Pancreas (tissue), 10 donors: ENCODE data around the gene AKAP13. TPM values are rescaled to one million over a fixed set of nuclear protein-coding genes. Genes with fewer than 3 reads are reported as not detected.

Experiments
- ATAC-seq, 4 donors: fragments of 200-7000 bp; cut with Tn5 transposase; one replicate each; pipeline versions ENCODE4 v1.8.0 to v1.9.1; 2020; ENCODE audit warnings: mild to moderate bottlenecking in 4 of 4, moderate library complexity in 4 of 4
- DNase-seq, 6 donors: peaks; one replicate each; pipeline ENCODE4 v3.0.0-alpha.2; 2020
- FAIRE-seq: peaks from 2 replicates; lab custom pipeline; 2012; peaks lifted over from hg19 to GRCh38; lab: Jason Lieb, UNC
- H3K27ac ChIP-seq, 4 donors: fragments of 200-600 bp; sonication (generic); 1 replicate in 3 of 4; 2 replicates in 1 of 4; pipeline versions ENCODE4 v1.5.0 to v1.8.0; 2020
- H3K27me3 ChIP-seq, 4 donors: fragments of 200-600 bp; one replicate each; pipeline ENCODE4 v1.8.0; 2021
- H3K36me3 ChIP-seq, 3 donors: fragments of 200-600 bp; sonication (generic) in 1 of 3; one replicate each; pipeline versions ENCODE4 v1.5.0 to v1.8.0; 2020 to 2021
- H3K4me1 ChIP-seq, 3 donors: fragments of 200-600 bp; one replicate each; pipeline ENCODE4 v1.8.0; 2021
- H3K4me3 ChIP-seq, 4 donors: fragments of 200-600 bp; sonication (generic) in 2 of 4; one replicate each; pipeline versions ENCODE4 v1.5.0 to v1.8.0; 2020 to 2021
- H3K9me3 ChIP-seq, 4 donors: fragments of 200-600 bp; one replicate each; pipeline ENCODE4 v1.8.0; 2021
- CTCF ChIP-seq, 4 donors: fragments of 200-600 bp; sonication (generic) in 3 of 4; IDR thresholded peaks; one replicate each; pipeline versions ENCODE4 v1.5.0 to v1.8.0; 2021; ENCODE audit warnings: antibody characterized with exemption in 4 of 4
- WGBS, 2 donors: extraction: QIAGEN DNeasy Blood & Tissue Kit; methylation state at CpG; one replicate each; pipeline ENCODE4 v1.1.7; 2013; 5-methylcytosine and 5-hydroxymethylcytosine counted together
- intact Hi-C, 3 donors: fragments of 100-400 bp; cut with DNase I; formaldehyde crosslinking; loops; one replicate each; pipeline versions ENCODE4 v1.11.1 to v1.14.2; 2022
- polyA plus RNA-seq, 2 donors: library from polyadenylated mRNA; stranded (reverse); fragments of 200-250 nt; gene quantifications; one replicate each; pipeline ENCODE4 v1.2.3, GENCODE V29; 2013
- total RNA-seq, 6 donors: library from RNA; stranded (reverse); fragmentation: NEBNext Ultra II Directional in 4 of 6; extraction: Animal tissue kit (Norgen Biotek cat#: 25700) in 4 of 6; gene quantifications; one replicate each; pipeline versions ENCODE4 v1.2.1 to v1.2.4, GENCODE V29; 2021 to 2023
- donor health status: healthy with polysubstance abuse.
- donor health status: DM: no; HTN: no; CAD: no; lungs with moderate emphysema.
- donor health status: DM: no; HTN: no; CAD: no.
- donor health status: control.
- donor health status: control.
- donor health status: Bipolar disorder and iron deficiency.
- donor health status: DM: yes; HTN: yes; CAD: no.
- donor health status: DM: no; HTN: no; CAD: no.
- donor health status: DM: no; HTN: no; CAD: no.
- donor health status: DM: yes; HTN: yes; CAD: no.

Gene AKAP13
- total and polyA plus RNA-seq, 8 donors: 64.9 to 139 (median 89.9) TPM

- H3K27me3 ChIP-seq: no peaks in the 10 kb centered on the region
- peaks cover 0 to 24% (median 17%) of the 10 kb centered on the region in 3 donors for H3K4me1 ChIP-seq
- peaks cover 2 to 57% (median 14%) of the 10 kb centered on the region in 3 donors for H3K36me3 ChIP-seq
- WGBS, 2 donors: 86 to 92% methylated on average over 1 of the region's 1 CpG
- H3K4me3 ChIP-seq: no peak overlapping the region
- TF ChIP-seq CTCF (IDR thresholded peaks at IDR 0.05): no peak
- H3K9me3 ChIP-seq: no peaks in the 10 kb centered on the region
- ATAC-seq (no peak), FAIRE-seq (no peak), DNase-seq (no peak)
- no peak overlapping the region for H3K27ac ChIP-seq
- intact Hi-C loops: no loop called here
These were observed 290.8 kb downstream of the AKAP13 start for GRCh38 chr15:85671156-85671555.

DNA sequence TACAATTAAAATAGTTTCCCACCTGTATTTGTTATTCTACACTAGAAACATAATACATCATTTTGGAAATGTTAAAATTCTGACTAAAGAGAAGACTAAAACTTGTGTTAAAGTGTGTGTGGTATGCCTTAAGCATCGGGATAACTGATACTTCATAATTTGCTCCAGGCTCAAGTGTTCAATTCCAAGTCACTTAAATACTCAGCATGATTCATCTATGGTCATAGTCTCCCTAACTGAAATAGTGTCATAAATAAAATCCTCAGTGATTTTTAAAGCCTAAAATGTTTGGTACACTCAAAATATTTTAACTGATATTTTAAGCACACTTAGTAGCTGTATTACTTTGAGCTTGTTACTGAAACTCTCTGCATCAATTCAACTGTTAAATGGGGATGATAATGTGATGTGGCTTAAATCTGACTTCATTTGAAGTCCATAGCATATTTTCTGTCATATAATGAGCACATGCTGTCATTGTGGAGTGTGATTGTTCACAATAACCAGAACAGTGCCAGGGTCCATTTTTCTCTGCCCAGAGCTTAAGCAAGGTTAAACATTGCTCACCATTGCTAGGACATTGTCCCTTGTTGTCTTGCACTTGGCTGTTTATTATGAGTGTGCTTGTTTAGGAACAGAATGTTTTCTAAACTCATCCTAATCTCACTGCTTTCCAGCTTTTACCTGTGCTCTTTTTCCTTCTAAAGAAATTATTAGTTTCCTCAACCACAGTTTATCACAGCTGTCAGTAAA is 292.1 kb downstream of the AKAP13 start:
- Histone ChIP-seq H3K27ac (no peak overlapping the region), H3K36me3 (peaks cover 2 to 68% (median 14%) of the 10 kb centered on the region in 3 donors), H3K4me3 (no peak overlapping the region), H3K27me3 (no peaks in the 10 kb centered on the region), H3K9me3 (no peaks in the 10 kb centered on the region), H3K4me1 (peaks cover 0 to 11% (median 11%) of the 10 kb centered on the region in 3 donors)
- no peak for TF ChIP-seq CTCF (IDR thresholded peaks at IDR 0.05)
- WGBS, 2 donors: 85% methylated on average over 1 of the region's 1 CpG
- DNase-seq (no peak), FAIRE-seq (no peak), ATAC-seq (no peak)
- intact Hi-C loops: no loop called here

DNA sequence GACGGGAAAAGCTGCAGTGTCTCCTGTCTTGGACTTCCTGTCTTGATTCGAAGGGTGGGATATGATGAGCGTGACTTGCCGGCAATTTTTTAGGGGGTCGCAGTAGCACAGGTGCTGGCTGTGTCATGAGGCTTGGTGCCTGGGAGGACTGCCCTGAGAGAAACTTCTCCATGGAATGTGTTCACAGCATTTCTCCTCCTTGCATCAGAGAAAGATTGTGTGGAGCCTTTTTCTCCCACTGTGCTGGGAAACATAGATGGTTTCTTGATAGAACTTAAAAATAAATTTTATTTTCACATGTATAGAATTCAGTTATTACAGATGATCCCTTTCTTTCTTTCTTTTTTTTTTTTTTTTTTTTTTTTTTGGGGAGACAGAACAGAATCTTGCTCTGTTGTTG is 292.9 kb downstream of the AKAP13 start:
- Histone ChIP-seq H3K4me3 (no peak overlapping the region), H3K9me3 (no peaks in the 10 kb centered on the region), H3K36me3 (peaks cover 2 to 74% (median 14%) of the 10 kb centered on the region in 3 donors), H3K27me3 (no peaks in the 10 kb centered on the region), H3K4me1 (peaks cover 0 to 4% (median 3%) of the 10 kb centered on the region in 3 donors), H3K27ac (no peak overlapping the region)
- intact Hi-C loops: no loop called here
- FAIRE-seq (no peak), DNase-seq (no peak), ATAC-seq (no peak)
- no peak for TF ChIP-seq CTCF (IDR thresholded peaks at IDR 0.05)
- 89 to 92% methylated on average over 5 of the region's 5 CpGs for WGBS, 2 donors

DNA sequence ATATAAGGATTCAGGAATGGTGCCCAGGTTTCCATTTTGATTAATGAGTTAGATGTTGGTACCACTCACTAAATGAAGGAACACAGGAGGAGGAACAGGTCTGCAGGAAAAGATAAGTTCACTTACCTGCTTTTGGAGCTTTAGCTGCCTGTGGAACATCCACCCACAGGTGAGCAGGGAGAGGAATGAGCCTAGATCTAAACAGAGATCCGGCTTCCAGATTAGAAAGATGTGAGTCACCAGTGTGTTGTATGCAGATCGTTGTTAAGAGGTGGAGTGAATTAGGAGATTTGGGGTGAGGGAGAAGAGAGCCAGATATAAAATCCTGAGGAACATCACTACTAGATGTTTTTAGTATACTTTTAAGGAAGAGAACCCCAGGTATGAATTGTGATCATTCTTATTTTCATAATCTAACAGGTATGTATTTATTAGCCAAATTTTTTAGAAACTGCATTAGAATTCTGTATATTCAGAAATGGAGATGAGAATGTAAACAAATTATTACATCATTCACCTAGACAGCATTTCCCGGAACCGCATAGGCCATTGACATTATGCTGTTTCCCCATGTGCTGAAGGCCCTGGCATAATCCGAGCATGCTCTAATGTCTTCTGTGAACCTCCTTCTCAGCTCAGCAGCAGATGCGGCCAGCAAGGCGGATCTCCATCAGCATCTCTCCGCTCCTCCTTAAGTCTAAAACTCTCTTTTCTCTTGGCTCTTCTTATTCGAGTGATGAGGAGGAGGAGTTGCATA is 296.1 kb downstream of the AKAP13 start:
- Histone ChIP-seq H3K9me3 (no peaks in the 10 kb centered on the region), H3K4me1 (peaks cover 0 to 5% (median 0%) of the 10 kb centered on the region in 3 donors), H3K4me3 (no peak overlapping the region), H3K36me3 (peaks cover 0 to 47% (median 4%) of the 10 kb centered on the region in 3 donors), H3K27me3 (no peaks in the 10 kb centered on the region), H3K27ac (no peak overlapping the region)
- ATAC-seq: peak in 1 of 4 donors; percentile 15
- no peak for FAIRE-seq
- 85 to 89% methylated on average over 9 of the region's 9 CpGs for WGBS, 2 donors
- no peak for TF ChIP-seq CTCF (IDR thresholded peaks at IDR 0.05)
- no peak for DNase-seq
- intact Hi-C loops: no loop called here
